ENCODE results near the gene HNRNPUL1. TPM values are rescaled to one million over a fixed set of nuclear protein-coding genes. Genes with fewer than 3 reads are reported as not detected.

HNRNPUL1 gene
- total and polyA plus RNA-seq, 2 donors (not counting 1 experiment from before 2014, with no cell fraction given) = 60.7 to 273 TPM

DNA sequence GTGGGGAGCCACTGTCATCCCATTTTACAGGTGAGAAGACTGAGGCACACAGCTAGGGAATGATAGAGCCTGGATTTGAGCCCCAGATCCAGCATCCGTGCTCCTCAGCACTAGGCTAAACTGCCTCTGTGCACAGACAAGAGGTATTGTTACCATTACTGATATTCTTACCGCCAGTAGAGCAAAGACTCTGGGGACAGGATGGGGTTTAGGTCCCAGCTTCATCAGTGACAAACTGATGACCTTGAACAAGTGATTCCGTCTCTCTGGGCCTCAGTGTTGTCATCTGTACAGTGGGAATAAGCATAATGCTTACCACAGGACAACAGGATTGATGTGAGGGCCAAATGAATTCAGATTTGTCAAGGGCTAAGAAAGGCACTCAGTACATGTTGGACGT is 28.7 kb upstream of the HNRNPUL1 start:
- ChIA-PET POLR2A (no interaction called here), CTCF (no interaction called here)
- DNase-seq (no peak), ATAC-seq (ENCODE audit: low read depth) (no peak)
- Histone ChIP-seq H3K4me1 (ENCODE audit: control insufficient read depth in 2 of 2, insufficient read depth in 2 of 2, low read length in 2 of 2) (no peaks in the 10 kb centered on the region), H3K4me3 (ENCODE audit: control extremely low read depth in 1 of 5, extremely low read depth in 1 of 5, insufficient read depth in 1 of 5, low read depth in 2 of 5, low read length in 4 of 5) (no peak overlapping the region), H3K9me3 (ENCODE audit: control extremely low read depth in 1 of 3, control insufficient read depth in 2 of 3, insufficient read depth in 1 of 3, low read length in 2 of 3) (no peaks in the 10 kb centered on the region), H3K4me2 (replicated peaks; ENCODE audit: low read depth, low read length, poor library complexity, severe bottlenecking) (no peak overlapping the region), H3K27me3 (replicated peaks in 1 of 4; ENCODE audit: control extremely low read depth in 1 of 4, control insufficient read depth in 3 of 4, insufficient read depth in 4 of 4, low read length in 3 of 4) (peaks cover 0 to 9% (median under 1%) of the 10 kb centered on the region in 4 experiments), H3K27ac (ENCODE audit: low read length in 2 of 2) (no peak overlapping the region), H2AFZ (ENCODE audit: insufficient read depth, low read depth, low read length, poor library complexity, severe bottlenecking) (no peak overlapping the region), H4K20me1 (ENCODE audit: control insufficient read depth, insufficient read depth, low read length, poor library complexity, severe bottlenecking) (no peaks in the 10 kb centered on the region), H3K79me2 (ENCODE audit: control insufficient read depth, insufficient read depth, low read length) (no peaks in the 10 kb centered on the region), H3K36me3 (replicated peaks in 1 of 2; ENCODE audit: control extremely low read depth in 1 of 2, control insufficient read depth in 1 of 2, extremely low read depth in 1 of 2, insufficient read depth in 2 of 2, low read length in 1 of 2) (no peaks in the 10 kb centered on the region), H3K9ac (ENCODE audit: low read length) (no peak overlapping the region)
- Mint-ChIP-seq H3K27ac (no peak overlapping the region), H3K27me3 (peaks cover 4% of the 10 kb centered on the region), H3K4me1 (no peaks in the 10 kb centered on the region), H3K4me3 (no peak overlapping the region), H3K9me3 (ENCODE audit: insufficient read depth) (no peaks in the 10 kb centered on the region)
- intact Hi-C loops (cut with micrococcal nuclease) = no loop called here
- WGBS (ENCODE audit: insufficient coverage) = 100% methylated on average over 2 of the region's 4 CpGs
- TF ChIP-seq EZH2 (IDR thresholded peaks at IDR 0.05; ENCODE audit: borderline replicate concordance, insufficient read depth, low read depth, low read length, poor library complexity, severe bottlenecking) = no peak
- TF ChIP-seq, protein P1, sequence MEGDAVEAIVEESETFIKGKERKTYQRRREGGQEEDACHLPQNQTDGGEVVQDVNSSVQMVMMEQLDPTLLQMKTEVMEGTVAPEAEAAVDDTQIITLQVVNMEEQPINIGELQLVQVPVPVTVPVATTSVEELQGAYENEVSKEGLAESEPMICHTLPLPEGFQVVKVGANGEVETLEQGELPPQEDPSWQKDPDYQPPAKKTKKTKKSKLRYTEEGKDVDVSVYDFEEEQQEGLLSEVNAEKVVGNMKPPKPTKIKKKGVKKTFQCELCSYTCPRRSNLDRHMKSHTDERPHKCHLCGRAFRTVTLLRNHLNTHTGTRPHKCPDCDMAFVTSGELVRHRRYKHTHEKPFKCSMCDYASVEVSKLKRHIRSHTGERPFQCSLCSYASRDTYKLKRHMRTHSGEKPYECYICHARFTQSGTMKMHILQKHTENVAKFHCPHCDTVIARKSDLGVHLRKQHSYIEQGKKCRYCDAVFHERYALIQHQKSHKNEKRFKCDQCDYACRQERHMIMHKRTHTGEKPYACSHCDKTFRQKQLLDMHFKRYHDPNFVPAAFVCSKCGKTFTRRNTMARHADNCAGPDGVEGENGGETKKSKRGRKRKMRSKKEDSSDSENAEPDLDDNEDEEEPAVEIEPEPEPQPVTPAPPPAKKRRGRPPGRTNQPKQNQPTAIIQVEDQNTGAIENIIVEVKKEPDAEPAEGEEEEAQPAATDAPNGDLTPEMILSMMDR (IDR thresholded peaks at IDR 0.05) = no peak

DNA sequence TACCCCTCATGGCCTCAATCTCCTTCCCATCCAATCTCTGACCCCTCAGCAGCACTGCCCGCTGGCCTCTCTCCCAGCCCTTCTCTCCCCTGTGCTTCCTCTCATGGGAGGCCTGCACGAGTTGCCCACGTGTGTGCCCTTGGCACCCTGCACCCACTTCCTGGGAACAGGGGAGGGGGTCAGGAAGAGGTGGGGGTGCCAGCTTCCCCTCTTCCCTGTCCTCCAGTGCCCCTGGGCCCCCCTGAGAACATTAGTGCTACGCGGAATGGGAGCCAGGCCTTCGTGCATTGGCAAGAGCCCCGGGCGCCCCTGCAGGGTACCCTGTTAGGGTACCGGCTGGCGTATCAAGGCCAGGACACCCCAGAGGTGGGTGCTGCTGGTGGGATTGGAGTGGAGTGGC is 25.9 kb upstream of the HNRNPUL1 start:
- WGBS (ENCODE audit: insufficient coverage) = 81% methylated on average over 9 of the region's 10 CpGs
- DNase-seq (no peak), ATAC-seq (ENCODE audit: low read depth) (no peak)
- Histone ChIP-seq H2AFZ (ENCODE audit: insufficient read depth, low read depth, low read length, poor library complexity, severe bottlenecking) (no peak overlapping the region), H3K27ac (ENCODE audit: low read length in 2 of 2) (no peak overlapping the region), H3K36me3 (replicated peaks in 1 of 2; ENCODE audit: control extremely low read depth in 1 of 2, control insufficient read depth in 1 of 2, extremely low read depth in 1 of 2, insufficient read depth in 2 of 2, low read length in 1 of 2) (no peaks in the 10 kb centered on the region), H3K9me3 (ENCODE audit: control extremely low read depth in 1 of 3, control insufficient read depth in 2 of 3, insufficient read depth in 1 of 3, low read length in 2 of 3) (no peaks in the 10 kb centered on the region), H4K20me1 (ENCODE audit: control insufficient read depth, insufficient read depth, low read length, poor library complexity, severe bottlenecking) (no peaks in the 10 kb centered on the region), H3K4me2 (replicated peaks; ENCODE audit: low read depth, low read length, poor library complexity, severe bottlenecking) (no peak overlapping the region), H3K4me1 (ENCODE audit: control insufficient read depth in 2 of 2, insufficient read depth in 2 of 2, low read length in 2 of 2) (no peaks in the 10 kb centered on the region), H3K9ac (ENCODE audit: low read length) (no peak overlapping the region), H3K4me3 (ENCODE audit: control extremely low read depth in 1 of 5, extremely low read depth in 1 of 5, insufficient read depth in 1 of 5, low read depth in 2 of 5, low read length in 4 of 5) (no peak overlapping the region), H3K27me3 (replicated peaks in 1 of 4; ENCODE audit: control extremely low read depth in 1 of 4, control insufficient read depth in 3 of 4, insufficient read depth in 4 of 4, low read length in 3 of 4) (peaks cover 0 to 6% (median 0%) of the 10 kb centered on the region in 4 experiments), H3K79me2 (ENCODE audit: control insufficient read depth, insufficient read depth, low read length) (no peaks in the 10 kb centered on the region)
- H3K27ac Mint-ChIP-seq = no peak overlapping the region
- H3K9me3 Mint-ChIP-seq (ENCODE audit: insufficient read depth) = no peaks in the 10 kb centered on the region
- H3K27me3 Mint-ChIP-seq = no peaks in the 10 kb centered on the region
- no peaks in the 10 kb centered on the region for H3K4me1 Mint-ChIP-seq
- intact Hi-C loops (cut with micrococcal nuclease) = no loop called here
- H3K4me3 Mint-ChIP-seq = no peak overlapping the region
- ChIA-PET POLR2A (no interaction called here), CTCF (no interaction called here)
- no peak for TF ChIP-seq EZH2 (IDR thresholded peaks at IDR 0.05; ENCODE audit: borderline replicate concordance, insufficient read depth, low read depth, low read length, poor library complexity, severe bottlenecking)
- TF ChIP-seq, protein P1 (IDR thresholded peaks at IDR 0.05) = no peak

Measured in B cell (primary cell).